Fibroblast of mammary gland (primary cell): Measurements from ENCODE around the gene MAMDC4.
"Not testable (repeated sequence)": the region's sequence is repeated elsewhere in the genome, so short reads cannot be mapped to it uniquely, and the experiment has no call there.

Experiments used
- DNase-seq: peaks from one replicate; pipeline ENCODE4 v3.0.0-alpha.2; 2010; ENCODE audit warnings: low read depth
- H3K4me3 ChIP-seq: 2 replicates; pipeline ENCODE4 v1.5.1; 2011; ENCODE audit warnings: low read depth, mild to moderate bottlenecking, low read length, moderate library complexity; ENCODE audit not compliant: control insufficient read depth
- TF ChIP-seq, protein P1 (sequence below): conservative IDR thresholded peaks from 2 replicates; pipeline ENCODE4 v1.5.1; 2011; ENCODE audit warnings: low read depth, low read length, inconsistent platforms; ENCODE audit not compliant: control insufficient read depth, insufficient read depth

The MAMDC4 gene

DNA sequence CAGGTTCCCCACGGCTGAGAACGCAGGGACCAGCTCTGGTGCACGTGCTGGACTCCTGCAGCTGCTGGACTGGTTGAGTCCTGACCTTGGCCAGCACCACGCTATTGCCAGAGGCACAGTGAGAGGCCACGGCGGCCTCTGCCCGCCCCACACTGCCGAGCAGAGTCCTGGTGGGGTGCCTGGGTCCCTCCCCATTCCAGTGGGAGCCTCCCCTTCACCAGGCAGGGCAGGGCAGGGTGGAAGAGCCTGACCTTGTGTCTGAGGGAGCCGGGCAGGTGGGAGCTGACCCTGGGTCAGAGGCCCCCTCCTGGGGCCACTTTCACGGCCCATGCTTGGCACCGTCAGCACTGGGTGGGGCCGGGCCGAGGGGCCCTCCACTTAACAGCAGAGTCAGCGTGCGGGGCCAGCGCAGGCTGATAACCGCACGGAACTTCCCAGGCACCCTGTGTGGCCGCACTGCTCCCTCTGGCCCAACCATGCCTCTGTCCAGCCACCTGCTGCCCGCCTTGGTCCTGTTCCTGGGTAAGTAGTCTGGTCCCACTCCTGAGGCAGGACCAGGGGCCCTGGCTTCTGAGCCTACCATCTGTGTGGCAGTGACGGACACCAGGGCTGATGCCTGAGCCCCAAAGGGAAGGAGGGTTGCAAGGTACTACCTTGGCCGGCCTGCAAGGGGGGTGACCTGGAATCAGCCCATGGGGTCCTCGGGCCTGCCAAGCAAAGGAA, at the start of gene MAMDC4:
Gene MAMDC4 (plus strand): TSS at position 406 of the 723 bp plus-strand sequence. CDS start 71 bp downstream, at position 477.
- no peak for DNase-seq
- TF ChIP-seq, protein P1, sequence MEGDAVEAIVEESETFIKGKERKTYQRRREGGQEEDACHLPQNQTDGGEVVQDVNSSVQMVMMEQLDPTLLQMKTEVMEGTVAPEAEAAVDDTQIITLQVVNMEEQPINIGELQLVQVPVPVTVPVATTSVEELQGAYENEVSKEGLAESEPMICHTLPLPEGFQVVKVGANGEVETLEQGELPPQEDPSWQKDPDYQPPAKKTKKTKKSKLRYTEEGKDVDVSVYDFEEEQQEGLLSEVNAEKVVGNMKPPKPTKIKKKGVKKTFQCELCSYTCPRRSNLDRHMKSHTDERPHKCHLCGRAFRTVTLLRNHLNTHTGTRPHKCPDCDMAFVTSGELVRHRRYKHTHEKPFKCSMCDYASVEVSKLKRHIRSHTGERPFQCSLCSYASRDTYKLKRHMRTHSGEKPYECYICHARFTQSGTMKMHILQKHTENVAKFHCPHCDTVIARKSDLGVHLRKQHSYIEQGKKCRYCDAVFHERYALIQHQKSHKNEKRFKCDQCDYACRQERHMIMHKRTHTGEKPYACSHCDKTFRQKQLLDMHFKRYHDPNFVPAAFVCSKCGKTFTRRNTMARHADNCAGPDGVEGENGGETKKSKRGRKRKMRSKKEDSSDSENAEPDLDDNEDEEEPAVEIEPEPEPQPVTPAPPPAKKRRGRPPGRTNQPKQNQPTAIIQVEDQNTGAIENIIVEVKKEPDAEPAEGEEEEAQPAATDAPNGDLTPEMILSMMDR = no peak
- no peak within 1 kb of the TSS for H3K4me3 ChIP-seq

DNA sequence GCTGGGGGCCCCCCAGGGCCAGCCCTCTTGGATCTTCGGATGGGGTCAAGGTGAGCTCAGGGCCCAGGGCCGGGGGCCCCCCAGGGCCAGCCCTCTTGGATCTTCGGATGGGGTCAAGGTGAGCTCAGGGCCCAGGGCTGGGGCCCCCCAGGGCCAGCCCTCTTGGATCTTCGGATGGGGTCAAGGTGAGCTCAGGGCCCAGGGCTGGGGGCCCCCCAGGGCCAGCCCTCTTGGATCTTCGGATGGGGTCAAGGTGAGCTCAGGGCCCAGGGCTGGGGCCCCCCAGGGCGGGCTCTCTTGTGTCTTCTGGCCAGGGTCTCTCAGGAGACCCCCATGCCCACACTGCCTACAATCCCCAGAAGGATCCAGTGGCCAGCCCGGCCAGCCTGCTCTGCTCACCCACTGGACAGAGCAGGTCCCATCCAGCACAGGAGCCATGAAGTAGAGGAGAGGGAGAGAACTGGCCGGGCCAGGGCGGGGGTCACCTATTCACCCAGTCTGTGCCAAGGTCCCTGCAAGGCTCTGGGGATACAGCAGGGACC, 49.1 kb upstream of the MAMDC4 start:
- DNase-seq, H3K4me3 ChIP-seq: not testable (repeated sequence)

DNA sequence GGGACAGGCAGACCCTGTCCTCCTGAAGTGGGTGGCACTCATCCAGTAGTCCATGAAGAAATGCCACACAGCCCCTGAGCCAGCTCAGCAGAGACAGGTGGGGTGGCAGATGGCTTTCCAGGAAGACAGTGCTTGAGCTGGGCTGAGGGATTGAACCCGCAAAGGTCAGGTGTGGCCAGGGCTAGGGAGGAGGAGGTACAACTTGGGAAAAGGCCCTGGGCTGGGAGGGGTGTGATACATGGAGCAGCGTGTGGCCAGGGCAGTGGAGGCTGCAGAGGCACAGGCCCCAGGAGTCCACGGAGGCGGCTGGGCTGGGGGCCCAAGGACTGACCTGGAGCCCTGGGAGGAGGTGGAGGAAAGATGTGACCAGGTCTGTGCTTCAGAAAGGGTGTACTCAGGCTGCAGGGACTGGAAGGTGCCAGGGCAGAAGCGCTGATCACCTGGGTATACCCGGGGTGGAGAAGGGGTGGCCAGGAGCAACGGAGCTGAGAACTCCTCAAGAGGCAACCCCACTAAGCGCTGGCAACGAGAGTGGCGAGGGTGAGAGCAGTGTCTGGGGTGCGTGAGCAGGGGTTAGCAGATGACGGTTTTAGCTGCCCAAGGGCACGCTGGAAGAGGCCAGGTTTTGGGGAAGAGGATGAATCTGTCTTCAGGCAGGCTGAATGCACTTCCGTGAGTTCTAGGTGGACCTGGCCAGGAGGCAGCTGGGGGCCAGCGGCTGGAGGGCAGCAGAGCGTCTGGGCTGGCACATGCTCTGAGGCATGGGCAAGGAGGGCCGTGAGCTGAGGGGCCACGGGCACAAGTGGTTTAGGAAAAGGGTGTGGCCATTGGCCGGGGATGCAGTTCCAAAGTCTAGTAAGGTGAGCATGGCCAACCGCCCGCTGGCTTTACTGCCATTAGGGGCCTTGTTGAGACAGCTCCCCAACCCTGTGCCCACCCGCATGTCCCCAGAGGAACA, 48.3 kb upstream of the MAMDC4 start:
- DNase-seq = no peak

GRCh38 chr9:136804509-136805206, 47.5 kb upstream of the MAMDC4 start:
- no peak overlapping the region for H3K4me3 ChIP-seq
- DNase-seq = no peak

More for the DNA sequence above, 48.3 kb upstream of the MAMDC4 start:
- no peak overlapping the region for H3K4me3 ChIP-seq
- TF ChIP-seq, protein P1 = no peak

DNA sequence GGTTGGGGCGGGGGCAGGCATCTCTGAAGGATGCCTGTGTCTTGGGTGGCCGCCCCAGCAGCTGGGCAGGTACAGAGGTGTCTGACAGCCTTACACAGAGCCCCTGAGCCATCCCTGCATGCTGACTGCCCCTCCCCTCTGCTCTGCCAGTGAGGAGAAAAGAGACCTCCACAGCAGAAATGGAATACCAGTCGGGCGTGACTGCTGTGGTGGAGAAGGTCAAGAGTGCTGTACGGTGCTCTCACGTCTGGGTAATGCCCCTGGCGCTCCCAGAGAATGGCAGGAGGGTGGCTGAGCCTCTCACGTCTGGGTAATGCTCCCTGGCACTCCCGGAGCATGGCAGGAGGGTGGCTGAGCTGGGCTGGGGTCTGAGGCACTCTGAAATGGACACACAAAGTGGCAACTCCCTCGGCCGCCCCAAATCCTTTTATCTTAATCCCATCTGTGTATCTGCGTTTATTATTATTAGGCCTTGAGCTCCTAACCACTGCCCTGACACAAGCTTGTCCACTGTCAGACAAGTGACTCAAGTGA, 46.9 kb upstream of the MAMDC4 start:
- TF ChIP-seq, protein P1 = no peak
- no peak overlapping the region for H3K4me3 ChIP-seq
- DNase-seq = no peak

More at GRCh38 chr9:136804509-136805206, 47.5 kb upstream of the MAMDC4 start:
- TF ChIP-seq, protein P1 = no peak

- no peak overlapping the region for H3K4me3 ChIP-seq
- TF ChIP-seq, protein P1 = no peak
- DNase-seq = no peak
Observed at GRCh38 chr9:136806067-136806466, 46.1 kb upstream of the MAMDC4 start.
